ENCODE measurements around the gene QSOX2. TPM values are rescaled to one million over a fixed set of nuclear protein-coding genes. Genes with fewer than 3 reads are reported as not detected.

Gene QSOX2
- total and polyA plus RNA-seq, 2 experiments from 2014 or later, result 9.2 to 29.2 TPM

- no peak for ATAC-seq
- DNase-seq (ENCODE audit: low spot score), result no peak
- Histone ChIP-seq H3K27me3 (ENCODE audit: insufficient read depth) (no peaks in the 10 kb centered on the region), H3K27ac (ENCODE audit: low read depth) (no peak overlapping the region), H3K9me2 (ENCODE audit: insufficient read depth) (no peaks in the 10 kb centered on the region), H3K4me1 (ENCODE audit: insufficient read depth) (no peaks in the 10 kb centered on the region; the same call in 1 of the 2 replicates), H4K20me1 (replicated peaks; ENCODE audit: insufficient read depth) (no peaks in the 10 kb centered on the region), H3F3A (replicated peaks; ENCODE audit: low read depth) (no peaks in the 10 kb centered on the region), H3K79me2 (replicated peaks; ENCODE audit: insufficient read depth) (no peaks in the 10 kb centered on the region), H2AFZ (no peak overlapping the region), H3K36me3 (ENCODE audit: insufficient read depth) (no peaks in the 10 kb centered on the region), H3K4me3 (no peak overlapping the region), H3K4me2 (no peak overlapping the region)
- H3K4me3 Mint-ChIP-seq, result no peak overlapping the region
- peaks cover 2% of the 10 kb centered on the region; the same call in 1 of the 3 replicates for H3K36me3 Mint-ChIP-seq (ENCODE audit: low read depth)
- H3K9me3 Mint-ChIP-seq, result peaks cover 16% of the 10 kb centered on the region
- H3K27ac Mint-ChIP-seq, result no peak overlapping the region
- TF ChIP-seq ZNF331 (CRISPR knock-in tag; IDR thresholded peaks at IDR 0.05; ENCODE audit: low read depth), result no peak
- TF ChIP-seq, protein P1, sequence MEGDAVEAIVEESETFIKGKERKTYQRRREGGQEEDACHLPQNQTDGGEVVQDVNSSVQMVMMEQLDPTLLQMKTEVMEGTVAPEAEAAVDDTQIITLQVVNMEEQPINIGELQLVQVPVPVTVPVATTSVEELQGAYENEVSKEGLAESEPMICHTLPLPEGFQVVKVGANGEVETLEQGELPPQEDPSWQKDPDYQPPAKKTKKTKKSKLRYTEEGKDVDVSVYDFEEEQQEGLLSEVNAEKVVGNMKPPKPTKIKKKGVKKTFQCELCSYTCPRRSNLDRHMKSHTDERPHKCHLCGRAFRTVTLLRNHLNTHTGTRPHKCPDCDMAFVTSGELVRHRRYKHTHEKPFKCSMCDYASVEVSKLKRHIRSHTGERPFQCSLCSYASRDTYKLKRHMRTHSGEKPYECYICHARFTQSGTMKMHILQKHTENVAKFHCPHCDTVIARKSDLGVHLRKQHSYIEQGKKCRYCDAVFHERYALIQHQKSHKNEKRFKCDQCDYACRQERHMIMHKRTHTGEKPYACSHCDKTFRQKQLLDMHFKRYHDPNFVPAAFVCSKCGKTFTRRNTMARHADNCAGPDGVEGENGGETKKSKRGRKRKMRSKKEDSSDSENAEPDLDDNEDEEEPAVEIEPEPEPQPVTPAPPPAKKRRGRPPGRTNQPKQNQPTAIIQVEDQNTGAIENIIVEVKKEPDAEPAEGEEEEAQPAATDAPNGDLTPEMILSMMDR (conservative IDR thresholded peaks at IDR 0.05; ENCODE audit: low read depth in 2 of 2), result no peak
- TF ChIP-seq STAT1 (IDR thresholded peaks at IDR 0.05; ENCODE audit: unreplicated experiment), result no peak
- TF ChIP-seq ZNF114 (CRISPR knock-in tag; IDR thresholded peaks at IDR 0.05), result no peak
- no peak for TF ChIP-seq EZH2 (IDR thresholded peaks at IDR 0.05; ENCODE audit: low read depth, unreplicated experiment)
- TF ChIP-seq ETS1 (IDR thresholded peaks at IDR 0.05), result no peak
- TF ChIP-seq, protein P2, sequence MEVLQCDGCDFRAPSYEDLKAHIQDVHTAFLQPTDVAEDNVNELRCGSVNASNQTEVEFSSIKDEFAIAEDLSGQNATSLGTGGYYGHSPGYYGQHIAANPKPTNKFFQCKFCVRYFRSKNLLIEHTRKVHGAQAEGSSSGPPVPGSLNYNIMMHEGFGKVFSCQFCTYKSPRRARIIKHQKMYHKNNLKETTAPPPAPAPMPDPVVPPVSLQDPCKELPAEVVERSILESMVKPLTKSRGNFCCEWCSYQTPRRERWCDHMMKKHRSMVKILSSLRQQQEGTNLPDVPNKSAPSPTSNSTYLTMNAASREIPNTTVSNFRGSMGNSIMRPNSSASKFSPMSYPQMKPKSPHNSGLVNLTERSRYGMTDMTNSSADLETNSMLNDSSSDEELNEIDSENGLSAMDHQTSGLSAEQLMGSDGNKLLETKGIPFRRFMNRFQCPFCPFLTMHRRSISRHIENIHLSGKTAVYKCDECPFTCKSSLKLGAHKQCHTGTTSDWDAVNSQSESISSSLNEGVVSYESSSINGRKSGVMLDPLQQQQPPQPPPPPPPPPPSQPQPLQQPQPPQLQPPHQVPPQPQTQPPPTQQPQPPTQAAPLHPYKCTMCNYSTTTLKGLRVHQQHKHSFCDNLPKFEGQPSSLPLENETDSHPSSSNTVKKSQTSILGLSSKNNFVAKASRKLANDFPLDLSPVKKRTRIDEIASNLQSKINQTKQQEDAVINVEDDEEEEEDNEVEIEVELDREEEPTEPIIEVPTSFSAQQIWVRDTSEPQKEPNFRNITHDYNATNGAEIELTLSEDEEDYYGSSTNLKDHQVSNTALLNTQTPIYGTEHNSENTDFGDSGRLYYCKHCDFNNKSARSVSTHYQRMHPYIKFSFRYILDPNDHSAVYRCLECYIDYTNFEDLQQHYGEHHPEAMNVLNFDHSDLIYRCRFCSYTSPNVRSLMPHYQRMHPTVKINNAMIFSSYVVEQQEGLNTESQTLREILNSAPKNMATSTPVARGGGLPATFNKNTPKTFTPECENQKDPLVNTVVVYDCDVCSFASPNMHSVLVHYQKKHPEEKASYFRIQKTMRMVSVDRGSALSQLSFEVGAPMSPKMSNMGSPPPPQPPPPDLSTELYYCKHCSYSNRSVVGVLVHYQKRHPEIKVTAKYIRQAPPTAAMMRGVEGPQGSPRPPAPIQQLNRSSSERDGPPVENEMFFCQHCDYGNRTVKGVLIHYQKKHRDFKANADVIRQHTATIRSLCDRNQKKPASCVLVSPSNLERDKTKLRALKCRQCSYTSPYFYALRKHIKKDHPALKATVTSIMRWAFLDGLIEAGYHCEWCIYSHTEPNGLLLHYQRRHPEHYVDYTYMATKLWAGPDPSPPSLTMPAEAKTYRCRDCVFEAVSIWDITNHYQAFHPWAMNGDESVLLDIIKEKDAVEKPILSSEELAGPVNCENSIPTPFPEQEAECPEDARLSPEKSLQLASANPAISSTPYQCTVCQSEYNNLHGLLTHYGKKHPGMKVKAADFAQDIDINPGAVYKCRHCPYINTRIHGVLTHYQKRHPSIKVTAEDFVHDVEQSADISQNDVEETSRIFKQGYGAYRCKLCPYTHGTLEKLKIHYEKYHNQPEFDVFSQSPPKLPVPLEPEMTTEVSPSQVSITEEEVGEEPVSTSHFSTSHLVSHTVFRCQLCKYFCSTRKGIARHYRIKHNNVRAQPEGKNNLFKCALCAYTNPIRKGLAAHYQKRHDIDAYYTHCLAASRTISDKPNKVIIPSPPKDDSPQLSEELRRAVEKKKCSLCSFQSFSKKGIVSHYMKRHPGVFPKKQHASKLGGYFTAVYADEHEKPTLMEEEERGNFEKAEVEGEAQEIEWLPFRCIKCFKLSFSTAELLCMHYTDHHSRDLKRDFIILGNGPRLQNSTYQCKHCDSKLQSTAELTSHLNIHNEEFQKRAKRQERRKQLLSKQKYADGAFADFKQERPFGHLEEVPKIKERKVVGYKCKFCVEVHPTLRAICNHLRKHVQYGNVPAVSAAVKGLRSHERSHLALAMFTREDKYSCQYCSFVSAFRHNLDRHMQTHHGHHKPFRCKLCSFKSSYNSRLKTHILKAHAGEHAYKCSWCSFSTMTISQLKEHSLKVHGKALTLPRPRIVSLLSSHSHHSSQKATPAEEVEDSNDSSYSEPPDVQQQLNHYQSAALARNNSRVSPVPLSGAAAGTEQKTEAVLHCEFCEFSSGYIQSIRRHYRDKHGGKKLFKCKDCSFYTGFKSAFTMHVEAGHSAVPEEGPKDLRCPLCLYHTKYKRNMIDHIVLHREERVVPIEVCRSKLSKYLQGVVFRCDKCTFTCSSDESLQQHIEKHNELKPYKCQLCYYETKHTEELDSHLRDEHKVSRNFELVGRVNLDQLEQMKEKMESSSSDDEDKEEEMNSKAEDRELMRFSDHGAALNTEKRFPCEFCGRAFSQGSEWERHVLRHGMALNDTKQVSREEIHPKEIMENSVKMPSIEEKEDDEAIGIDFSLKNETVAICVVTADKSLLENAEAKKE (CRISPR knock-in tag; IDR thresholded peaks at IDR 0.05), result no peak
- no peak for TF ChIP-seq CREB1 (CRISPR knock-in tag; IDR thresholded peaks at IDR 0.05; ENCODE audit: low read depth)
- no peak for TF ChIP-seq JUNB (IDR thresholded peaks at IDR 0.05; ENCODE audit: unreplicated experiment)
- no peak for TF ChIP-seq POLR2AphosphoS5 (IDR thresholded peaks at IDR 0.05; ENCODE audit: low read depth)
- TF ChIP-seq NANOG (IDR thresholded peaks at IDR 0.05; ENCODE audit: borderline replicate concordance), result no peak
- no peak for TF ChIP-seq EZH2phosphoT487 (IDR thresholded peaks at IDR 0.05; ENCODE audit: unreplicated experiment)
- TF ChIP-seq, protein P3, sequence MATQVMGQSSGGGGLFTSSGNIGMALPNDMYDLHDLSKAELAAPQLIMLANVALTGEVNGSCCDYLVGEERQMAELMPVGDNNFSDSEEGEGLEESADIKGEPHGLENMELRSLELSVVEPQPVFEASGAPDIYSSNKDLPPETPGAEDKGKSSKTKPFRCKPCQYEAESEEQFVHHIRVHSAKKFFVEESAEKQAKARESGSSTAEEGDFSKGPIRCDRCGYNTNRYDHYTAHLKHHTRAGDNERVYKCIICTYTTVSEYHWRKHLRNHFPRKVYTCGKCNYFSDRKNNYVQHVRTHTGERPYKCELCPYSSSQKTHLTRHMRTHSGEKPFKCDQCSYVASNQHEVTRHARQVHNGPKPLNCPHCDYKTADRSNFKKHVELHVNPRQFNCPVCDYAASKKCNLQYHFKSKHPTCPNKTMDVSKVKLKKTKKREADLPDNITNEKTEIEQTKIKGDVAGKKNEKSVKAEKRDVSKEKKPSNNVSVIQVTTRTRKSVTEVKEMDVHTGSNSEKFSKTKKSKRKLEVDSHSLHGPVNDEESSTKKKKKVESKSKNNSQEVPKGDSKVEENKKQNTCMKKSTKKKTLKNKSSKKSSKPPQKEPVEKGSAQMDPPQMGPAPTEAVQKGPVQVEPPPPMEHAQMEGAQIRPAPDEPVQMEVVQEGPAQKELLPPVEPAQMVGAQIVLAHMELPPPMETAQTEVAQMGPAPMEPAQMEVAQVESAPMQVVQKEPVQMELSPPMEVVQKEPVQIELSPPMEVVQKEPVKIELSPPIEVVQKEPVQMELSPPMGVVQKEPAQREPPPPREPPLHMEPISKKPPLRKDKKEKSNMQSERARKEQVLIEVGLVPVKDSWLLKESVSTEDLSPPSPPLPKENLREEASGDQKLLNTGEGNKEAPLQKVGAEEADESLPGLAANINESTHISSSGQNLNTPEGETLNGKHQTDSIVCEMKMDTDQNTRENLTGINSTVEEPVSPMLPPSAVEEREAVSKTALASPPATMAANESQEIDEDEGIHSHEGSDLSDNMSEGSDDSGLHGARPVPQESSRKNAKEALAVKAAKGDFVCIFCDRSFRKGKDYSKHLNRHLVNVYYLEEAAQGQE (IDR thresholded peaks at IDR 0.05; ENCODE audit: unreplicated experiment), result no peak
- H3K27me3 Mint-ChIP-seq (ENCODE audit: insufficient read depth, low read depth, poor library complexity), result peaks cover 2% of the 10 kb centered on the region
- H3K4me1 Mint-ChIP-seq, result peaks cover 6% of the 10 kb centered on the region; the same call in 1 of the 3 replicates
Measured at GRCh38 chr9:136163248-136163850, 82.3 kb downstream of the QSOX2 start.
